H9 (cell line): ENCODE results near the gene FXYD6. TPM values are rescaled to one million over a fixed set of nuclear protein-coding genes. Genes with fewer than 3 reads are reported as not detected.
A peak's percentile ranks its signal among the peaks of the same experiment; 100 is the strongest.

Experiments used
- DNase-seq: peaks from one replicate; pipeline ENCODE4 v3.0.0-alpha.2; 2017
- H2AFZ ChIP-seq: one replicate; pipeline ENCODE4 v1.6.1; 2013; ENCODE audit warnings: mild to moderate bottlenecking, low read length, control low read depth, moderate library complexity
- H2AK5ac ChIP-seq: 2 replicates; pipeline ENCODE4 v1.6.1; 2013; ENCODE audit warnings: low read length, control low read depth, mixed read lengths; ENCODE audit not compliant: insufficient read length
- H2BK120ac ChIP-seq: one replicate; pipeline ENCODE4 v1.6.1; 2013; ENCODE audit warnings: low read depth, mild to moderate bottlenecking, low read length, control low read depth, inconsistent platforms; ENCODE audit not compliant: poor library complexity, severe bottlenecking
- H2BK12ac ChIP-seq: 2 replicates; pipeline ENCODE4 v1.6.1; 2013; ENCODE audit warnings: low read length, control low read depth, mixed read lengths, low read depth; ENCODE audit not compliant: insufficient read length
- H2BK15ac ChIP-seq: 2 replicates; pipeline ENCODE4 v1.6.1; 2013; ENCODE audit warnings: low read depth, low read length, control low read depth
- H2BK20ac ChIP-seq: one replicate; pipeline ENCODE4 v1.6.1; 2013; ENCODE audit warnings: low read depth, mild to moderate bottlenecking, low read length, control low read depth, inconsistent platforms; ENCODE audit not compliant: poor library complexity, severe bottlenecking
- H2BK5ac ChIP-seq: 2 replicates; pipeline ENCODE4 v1.6.1; 2013; ENCODE audit warnings: low read length, control low read depth, mixed read lengths; ENCODE audit not compliant: insufficient read length
- H3K14ac ChIP-seq: 2 replicates; pipeline ENCODE4 v1.6.1; 2013; ENCODE audit warnings: low read length, control low read depth; ENCODE audit not compliant: insufficient read depth
- H3K18ac ChIP-seq: 2 replicates; pipeline ENCODE4 v1.6.1; 2013; ENCODE audit warnings: low read depth, mild to moderate bottlenecking, mixed read lengths, low read length, control low read depth; ENCODE audit not compliant: insufficient read length
- H3K23ac ChIP-seq: 2 replicates; pipeline ENCODE4 v1.6.1; 2013; ENCODE audit warnings: low read length, control low read depth, mixed read lengths, low read depth; ENCODE audit not compliant: insufficient read length
- H3K23me2 ChIP-seq: 2 replicates; pipeline ENCODE4 v1.6.1; 2013; ENCODE audit warnings: low read depth, mild to moderate bottlenecking, mixed read lengths, low read length, control low read depth; ENCODE audit not compliant: insufficient read length, poor library complexity, severe bottlenecking
- H3K27ac ChIP-seq: 2 replicates; pipeline ENCODE4 v1.5.1; 2013; ENCODE audit warnings: low read length, control low read depth, mixed read lengths, low read depth; ENCODE audit not compliant: insufficient read length
- H3K27me3 ChIP-seq: 2 replicates; pipeline ENCODE4 v1.6.1; 2013; ENCODE audit warnings: low read length, control low read depth, inconsistent platforms; ENCODE audit not compliant: insufficient read depth
- H3K4ac ChIP-seq: 2 replicates; pipeline ENCODE4 v1.6.1; 2013; ENCODE audit warnings: low read depth, mild to moderate bottlenecking, control low read depth, inconsistent platforms, low read length, moderate library complexity
- H3K4me1 ChIP-seq: 2 replicates; pipeline ENCODE4 v1.6.1; 2013; ENCODE audit warnings: low read length, control low read depth, inconsistent platforms; ENCODE audit not compliant: insufficient read depth
- H3K4me2 ChIP-seq: 2 replicates; pipeline ENCODE4 v1.6.1; 2013; ENCODE audit warnings: low read length, control low read depth, mixed read lengths; ENCODE audit not compliant: insufficient read length, insufficient read depth
- H3K56ac ChIP-seq: 2 replicates; pipeline ENCODE4 v1.6.1; 2013; ENCODE audit warnings: low read depth, mild to moderate bottlenecking, mixed read lengths, low read length, control low read depth; ENCODE audit not compliant: insufficient read length
- H3K79me1 ChIP-seq: 2 replicates; pipeline ENCODE4 v1.6.1; 2013; ENCODE audit warnings: low read depth, mild to moderate bottlenecking, moderate library complexity, low read length, control low read depth, inconsistent platforms; ENCODE audit not compliant: insufficient read depth, poor library complexity, severe bottlenecking
- H3K79me2 ChIP-seq: 2 replicates; pipeline ENCODE4 v1.6.1; 2013; ENCODE audit warnings: low read length, control low read depth, inconsistent platforms; ENCODE audit not compliant: insufficient read depth
- H3K9ac ChIP-seq: 2 replicates; pipeline ENCODE4 v1.6.1; 2013; ENCODE audit warnings: low read length, control low read depth, mixed read lengths; ENCODE audit not compliant: insufficient read length; ENCODE audit errors: extremely low read depth
- H3K9me3 ChIP-seq: one replicate; pipeline ENCODE4 v1.6.1; 2013; ENCODE audit warnings: low read depth, low read length, inconsistent platforms; ENCODE audit not compliant: control insufficient read depth
- H3T11ph ChIP-seq: one replicate; pipeline ENCODE4 v1.6.1; 2013; ENCODE audit warnings: mild to moderate bottlenecking, low read length, control low read depth, inconsistent platforms
- H4K20me1 ChIP-seq: one replicate; pipeline ENCODE4 v1.6.1; 2013; ENCODE audit not compliant: control insufficient read depth, insufficient read length, insufficient read depth
- H4K5ac ChIP-seq: 2 replicates; pipeline ENCODE4 v1.6.1; 2013; ENCODE audit warnings: low read depth, mild to moderate bottlenecking, mixed read lengths, low read length, control low read depth; ENCODE audit not compliant: insufficient read length
- H4K8ac ChIP-seq: replicated peaks from 2 replicates; pipeline ENCODE4 v1.6.1; 2013; ENCODE audit warnings: low read length, control low read depth, mixed read lengths, low read depth; ENCODE audit not compliant: insufficient read length
- H4K91ac ChIP-seq: 2 replicates; pipeline ENCODE4 v1.6.1; 2013; ENCODE audit warnings: low read depth, mild to moderate bottlenecking, moderate library complexity, mixed read lengths, low read length, control low read depth; ENCODE audit not compliant: insufficient read length
- H3K27ac Mint-ChIP-seq, 3 experiments: 2 replicates in 2 of 3; 3 replicates in 1 of 3; pipeline ENCODE4 v1.8.0; 2020 to 2021; ENCODE audit warnings: mixed read lengths in 3 of 3, mild to moderate bottlenecking in 1 of 3, moderate library complexity in 1 of 3
- H3K27me3 Mint-ChIP-seq: 2 replicates; pipeline ENCODE4 v1.8.0; 2021; ENCODE audit warnings: low read depth, mild to moderate bottlenecking, moderate library complexity, mixed read lengths
- H3K36me3 Mint-ChIP-seq, 3 experiments: 2 replicates in 2 of 3; 3 replicates in 1 of 3; pipeline ENCODE4 v1.8.0; 2020 to 2021; ENCODE audit warnings: low read depth in 3 of 3, mixed read lengths in 3 of 3; ENCODE audit not compliant: insufficient read depth in 1 of 3
- H3K4me1 Mint-ChIP-seq, 2 experiments: 2 replicates each; pipeline ENCODE4 v1.8.0; 2020; ENCODE audit warnings: mixed read lengths in 2 of 2
- H3K4me3 Mint-ChIP-seq, 2 experiments: 2 replicates in 1 of 2; 3 replicates in 1 of 2; pipeline ENCODE4 v1.8.0; 2020 to 2021; ENCODE audit warnings: mild to moderate bottlenecking in 2 of 2, mixed read lengths in 2 of 2, moderate library complexity in 1 of 2
- H3K9me3 Mint-ChIP-seq, 2 experiments: 2 replicates in 1 of 2; 3 replicates in 1 of 2; pipeline ENCODE4 v1.8.0; 2020; ENCODE audit warnings: mild to moderate bottlenecking in 2 of 2, mixed read lengths in 2 of 2, moderate library complexity in 1 of 2
- CTCF ChIP-seq: fragments of 200-600 bp; sonication (generic); conservative IDR thresholded peaks from 3 replicates; pipeline ENCODE4 v1.8.0; 2021; ENCODE audit warnings: antibody characterized with exemption, mild to moderate bottlenecking
- WGBS: extraction: QIAGEN DNeasy Blood & Tissue Kit; methylation state at CpG from one replicate; pipeline ENCODE4 v1.1.7; 2013; ENCODE audit warnings: missing lambda C conversion rate, low lambda C conversion rate, mixed read lengths; ENCODE audit not compliant: insufficient read length; ENCODE audit errors: extremely low coverage; 5-methylcytosine and 5-hydroxymethylcytosine counted together
- total RNA-seq: library from RNA; stranded (reverse); gene quantifications from 2 replicates; pipeline ENCODE4 v1.2.1, GENCODE V29; 2021

The FXYD6 gene
- total RNA-seq, 1 experiment from 2014 or later = 18.3 TPM

GRCh38 chr11:117794772-117795629 lies 81.5 kb downstream of the FXYD6 start:
- no peak overlapping the region for H3T11ph ChIP-seq
- H2BK120ac ChIP-seq = no peak overlapping the region
- no peak overlapping the region; the same call in 1 of the 2 replicates for H3K14ac ChIP-seq
- no peak overlapping the region for H3K9ac ChIP-seq
- peaks cover 30% of the 10 kb centered on the region for H3K27me3 ChIP-seq
- no peak overlapping the region for H4K8ac ChIP-seq
- H2BK20ac ChIP-seq = no peak overlapping the region
- WGBS = no CpG with 5 or more reads among the region's 29 CpGs
- H2AFZ ChIP-seq = no peak overlapping the region
- no peak overlapping the region for H3K27ac ChIP-seq
- Mint-ChIP-seq H3K36me3 (no peaks in the 10 kb centered on the region), H3K4me3 (peak overlapping the region; percentile 61 to 82), H3K27ac (no peak overlapping the region), H3K27me3 (peaks cover 86% of the 10 kb centered on the region), H3K9me3 (no peaks in the 10 kb centered on the region), H3K4me1 (peaks cover 12 to 27% of the 10 kb centered on the region in 2 experiments)
- H3K56ac ChIP-seq = no peak overlapping the region
- no peak overlapping the region for H2BK5ac ChIP-seq
- peaks cover 2% of the 10 kb centered on the region for H4K20me1 ChIP-seq
- no peak for TF ChIP-seq CTCF
- no peak overlapping the region for H2BK12ac ChIP-seq
- peak overlapping the region; percentile 80 for H3K4me2 ChIP-seq
- no peak overlapping the region for H2BK15ac ChIP-seq
- H3K23me2 ChIP-seq = peaks cover 21% of the 10 kb centered on the region
- DNase-seq = no peak
- no peaks in the 10 kb centered on the region for H3K79me1 ChIP-seq
- H3K79me2 ChIP-seq = no peaks in the 10 kb centered on the region
- no peak overlapping the region for H4K5ac ChIP-seq
- H2AK5ac ChIP-seq = no peak overlapping the region
- H3K9me3 ChIP-seq = no peaks in the 10 kb centered on the region
- no peak overlapping the region for H3K23ac ChIP-seq
- H4K91ac ChIP-seq = no peak overlapping the region
- H3K18ac ChIP-seq = no peak overlapping the region
- no peak overlapping the region for H3K4ac ChIP-seq
- no peaks in the 10 kb centered on the region for H3K4me1 ChIP-seq
